ENCODE measurements around the gene PPP1R2.

The PPP1R2 gene

DNA sequence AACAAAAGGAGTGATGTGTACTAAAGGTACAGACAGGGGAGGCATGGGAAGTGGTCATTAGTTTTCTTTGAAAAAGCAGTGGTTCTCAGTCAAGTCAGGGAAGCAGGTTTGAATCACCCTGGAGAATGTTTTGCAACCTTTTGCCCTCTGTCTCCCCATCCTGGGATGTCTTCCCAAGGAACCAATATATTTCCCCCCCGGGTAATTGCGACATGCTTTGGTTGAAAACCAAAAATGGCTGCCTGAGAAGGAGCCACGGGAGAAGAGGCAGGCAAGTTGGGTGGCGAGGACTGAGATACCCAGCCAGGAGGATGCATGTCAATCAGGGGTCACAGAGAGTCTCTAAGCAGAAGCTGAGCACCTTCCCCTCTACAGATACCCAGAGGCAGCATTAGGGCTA, 20.2 kb upstream of the PPP1R2 start:
- intact Hi-C loops (cut with DNase I; ENCODE audit: low total_unique reads) = no loop called here
- Histone ChIP-seq H3K4me1 (no peaks in the 10 kb centered on the region), H3K27me3 (peaks cover 0 to 20% of the 10 kb centered on the region in 2 donors), H3K4me3 (no peak overlapping the region), H3K27ac (no peak overlapping the region), H3K36me3 (no peaks in the 10 kb centered on the region), H3K9me3 (no peaks in the 10 kb centered on the region)
- TF ChIP-seq, protein P1, sequence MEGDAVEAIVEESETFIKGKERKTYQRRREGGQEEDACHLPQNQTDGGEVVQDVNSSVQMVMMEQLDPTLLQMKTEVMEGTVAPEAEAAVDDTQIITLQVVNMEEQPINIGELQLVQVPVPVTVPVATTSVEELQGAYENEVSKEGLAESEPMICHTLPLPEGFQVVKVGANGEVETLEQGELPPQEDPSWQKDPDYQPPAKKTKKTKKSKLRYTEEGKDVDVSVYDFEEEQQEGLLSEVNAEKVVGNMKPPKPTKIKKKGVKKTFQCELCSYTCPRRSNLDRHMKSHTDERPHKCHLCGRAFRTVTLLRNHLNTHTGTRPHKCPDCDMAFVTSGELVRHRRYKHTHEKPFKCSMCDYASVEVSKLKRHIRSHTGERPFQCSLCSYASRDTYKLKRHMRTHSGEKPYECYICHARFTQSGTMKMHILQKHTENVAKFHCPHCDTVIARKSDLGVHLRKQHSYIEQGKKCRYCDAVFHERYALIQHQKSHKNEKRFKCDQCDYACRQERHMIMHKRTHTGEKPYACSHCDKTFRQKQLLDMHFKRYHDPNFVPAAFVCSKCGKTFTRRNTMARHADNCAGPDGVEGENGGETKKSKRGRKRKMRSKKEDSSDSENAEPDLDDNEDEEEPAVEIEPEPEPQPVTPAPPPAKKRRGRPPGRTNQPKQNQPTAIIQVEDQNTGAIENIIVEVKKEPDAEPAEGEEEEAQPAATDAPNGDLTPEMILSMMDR (IDR thresholded peaks at IDR 0.05) = no peak
- no peak for DNase-seq

DNA sequence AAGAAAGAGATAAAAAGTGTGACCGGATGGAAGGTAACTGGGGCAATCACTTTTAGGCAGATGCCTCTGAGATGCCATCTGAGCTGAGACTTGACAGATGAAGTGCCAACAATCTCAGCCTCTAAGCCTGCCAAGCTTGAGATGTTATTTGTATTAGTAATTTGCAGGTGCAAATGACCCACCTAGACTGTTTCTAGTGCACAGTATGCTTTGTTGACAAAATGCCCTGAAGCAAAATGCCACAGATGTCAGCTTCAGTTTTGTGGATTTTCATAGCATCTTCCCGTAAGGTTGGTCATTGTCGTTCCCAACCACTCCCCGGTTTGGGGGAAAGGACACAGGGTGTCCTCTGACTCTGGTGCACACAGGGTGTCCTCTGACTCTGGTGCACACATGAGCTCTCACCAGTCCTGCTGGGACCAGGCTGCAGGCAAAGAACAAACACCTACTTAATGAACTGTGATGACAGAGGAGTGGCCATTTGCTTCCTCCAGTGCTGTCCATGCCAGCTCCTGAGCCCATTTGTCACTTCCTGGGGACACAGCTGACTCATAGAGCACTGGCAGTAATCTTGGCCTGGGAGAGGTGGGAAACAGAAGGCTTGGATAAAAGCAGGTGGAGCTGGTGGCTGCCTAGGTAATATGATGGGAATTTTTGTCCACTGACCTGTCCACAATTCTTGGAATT, 16.7 kb upstream of the PPP1R2 start:
- no peaks in the 10 kb centered on the region for H3K36me3 ChIP-seq
- no peaks in the 10 kb centered on the region for H3K4me1 ChIP-seq
- H3K4me3 ChIP-seq = no peak overlapping the region
- intact Hi-C loops (cut with DNase I; ENCODE audit: low total_unique reads) = loop anchor here (10.0 kb wide), 1 partner anchor 865 kb away; no protein-coding TSS in a partner anchor
- TF ChIP-seq, protein P1 (IDR thresholded peaks at IDR 0.05) = no peak
- no peaks in the 10 kb centered on the region for H3K27me3 ChIP-seq
- no peak for DNase-seq
- no peaks in the 10 kb centered on the region for H3K9me3 ChIP-seq
- no peak overlapping the region for H3K27ac ChIP-seq

DNA sequence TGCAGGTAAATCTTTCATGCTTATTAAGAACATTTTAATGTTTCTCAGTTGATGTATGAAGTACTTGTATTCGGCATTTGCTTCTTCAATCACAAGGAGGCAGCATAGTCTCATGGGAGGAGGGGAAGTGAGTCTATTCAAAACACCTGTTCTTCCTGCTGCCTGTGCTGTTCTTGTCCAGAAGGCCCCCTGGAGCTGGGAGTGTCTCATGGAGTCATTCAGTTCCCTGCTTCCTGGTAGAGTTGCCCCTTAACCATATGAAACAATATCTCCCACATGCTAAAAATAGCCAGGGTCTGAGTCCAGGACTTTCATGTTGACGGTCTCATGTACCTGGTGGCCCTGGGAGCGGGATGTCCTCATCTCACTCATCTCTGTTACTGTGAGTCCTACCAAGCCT, 15.5 kb upstream of the PPP1R2 start:
- Histone ChIP-seq H3K4me3 (no peak overlapping the region), H3K4me1 (no peaks in the 10 kb centered on the region), H3K27me3 (no peaks in the 10 kb centered on the region), H3K36me3 (no peaks in the 10 kb centered on the region), H3K27ac (no peak overlapping the region), H3K9me3 (no peaks in the 10 kb centered on the region)
- DNase-seq = no peak
- TF ChIP-seq, protein P1 (IDR thresholded peaks at IDR 0.05) = no peak
- intact Hi-C loops (cut with DNase I; ENCODE audit: low total_unique reads) = loop anchor here (10.0 kb wide), 1 partner anchor 866 kb away; no protein-coding TSS in a partner anchor

DNA sequence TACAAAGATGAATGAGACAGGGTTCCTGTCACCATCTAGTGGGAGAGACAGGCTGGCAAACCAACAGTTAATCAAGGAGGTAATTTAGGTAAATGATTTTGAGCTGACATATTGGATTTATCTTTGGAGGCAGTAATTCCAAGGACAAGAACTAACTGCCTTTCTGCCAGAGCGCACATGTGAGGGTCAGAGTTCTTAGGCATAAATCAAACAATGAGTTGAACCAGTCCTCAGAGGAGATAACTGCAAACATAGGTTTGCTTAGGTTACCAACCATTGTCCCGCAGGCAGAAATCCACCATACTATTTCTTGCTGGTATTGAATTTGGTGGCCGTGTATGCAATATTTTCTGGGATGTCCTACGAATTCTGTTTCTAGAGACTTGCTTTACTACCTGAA, 14.2 kb upstream of the PPP1R2 start:
- Histone ChIP-seq H3K36me3 (no peaks in the 10 kb centered on the region), H3K27me3 (no peaks in the 10 kb centered on the region), H3K4me1 (no peaks in the 10 kb centered on the region), H3K27ac (no peak overlapping the region), H3K9me3 (no peaks in the 10 kb centered on the region), H3K4me3 (no peak overlapping the region)
- TF ChIP-seq, protein P1 (IDR thresholded peaks at IDR 0.05) = no peak
- DNase-seq = no peak
- intact Hi-C loops (cut with DNase I; ENCODE audit: low total_unique reads) = loop anchor here (10.0 kb wide), 1 partner anchor 867 kb away; no protein-coding TSS in a partner anchor

DNA sequence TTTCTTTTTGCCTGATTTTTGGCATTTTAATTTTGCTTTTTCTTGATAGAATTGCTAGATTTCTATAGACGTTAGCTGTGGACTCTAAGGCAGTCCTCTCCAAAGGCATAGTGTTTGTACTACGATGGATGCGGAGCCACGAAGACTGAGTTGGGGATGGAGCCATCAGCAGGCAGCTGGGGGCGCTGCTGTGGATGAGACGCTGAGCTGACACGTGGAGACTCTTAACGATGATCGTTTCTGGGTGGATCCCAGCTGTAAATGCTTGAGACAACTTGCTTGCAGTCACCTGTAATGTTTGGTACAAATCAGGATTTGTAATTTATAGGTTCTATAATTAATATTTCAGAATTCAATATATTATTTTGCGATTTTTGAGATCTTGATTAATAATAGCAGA, 13.3 kb upstream of the PPP1R2 start:
- Histone ChIP-seq H3K4me1 (no peaks in the 10 kb centered on the region), H3K9me3 (no peaks in the 10 kb centered on the region), H3K27me3 (no peaks in the 10 kb centered on the region), H3K36me3 (no peaks in the 10 kb centered on the region), H3K27ac (no peak overlapping the region), H3K4me3 (no peak overlapping the region)
- intact Hi-C loops (cut with DNase I; ENCODE audit: low total_unique reads) = loop anchor here (10.0 kb wide), 1 partner anchor 868 kb away; no protein-coding TSS in a partner anchor
- TF ChIP-seq, protein P1 (IDR thresholded peaks at IDR 0.05) = no peak
- no peak for DNase-seq

Data from tibial artery (tissue), 4 donors.